ENCODE measurements around the gene OR2C3. TPM values are rescaled to one million over a fixed set of nuclear protein-coding genes. Genes with fewer than 3 reads are reported as not detected.

OR2C3 gene
- total and polyA plus RNA-seq, 8 donors: 0.02 TPM; not detected in 7

DNA sequence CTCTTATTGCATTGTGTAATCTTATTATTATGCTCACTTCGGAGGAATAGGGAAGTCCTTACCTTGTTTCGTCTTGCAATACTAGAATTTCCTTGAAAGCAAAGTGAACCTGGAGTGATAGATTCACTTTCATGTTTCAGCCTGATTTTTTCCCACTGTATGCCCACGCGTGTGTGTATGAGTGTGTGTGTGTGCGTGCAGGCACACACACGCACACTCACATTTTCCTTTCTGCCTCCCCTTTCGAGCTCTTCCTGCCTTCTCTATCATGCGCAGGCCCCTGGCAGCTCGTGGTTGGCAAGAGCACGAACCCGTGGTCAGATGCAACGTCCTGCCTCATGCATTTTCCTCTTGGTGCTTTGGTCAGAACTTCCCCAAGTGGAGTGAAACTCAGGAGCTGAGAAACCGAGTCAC is 12.5 kb upstream of the OR2C3 start, which contains the start of gene GCSAML:
TSS of gene GCSAML (plus strand) at position 366 of the 414 bp plus-strand sequence. CDS start 58 bp downstream, outside the sequence.
- DNase-seq (no peak), ATAC-seq (no peak), FAIRE-seq (no peak)
- Histone ChIP-seq H3K4me3 (no peak within 1 kb of the TSS), H3K27ac (no peak within 1 kb of the TSS), H3K27me3 (no peaks in the 10 kb centered on the region), H3K36me3 (no peaks in the 10 kb centered on the region), H3K4me1 (no peaks in the 10 kb centered on the region), H3K9me3 (no peaks in the 10 kb centered on the region)
- TF ChIP-seq, protein P1, sequence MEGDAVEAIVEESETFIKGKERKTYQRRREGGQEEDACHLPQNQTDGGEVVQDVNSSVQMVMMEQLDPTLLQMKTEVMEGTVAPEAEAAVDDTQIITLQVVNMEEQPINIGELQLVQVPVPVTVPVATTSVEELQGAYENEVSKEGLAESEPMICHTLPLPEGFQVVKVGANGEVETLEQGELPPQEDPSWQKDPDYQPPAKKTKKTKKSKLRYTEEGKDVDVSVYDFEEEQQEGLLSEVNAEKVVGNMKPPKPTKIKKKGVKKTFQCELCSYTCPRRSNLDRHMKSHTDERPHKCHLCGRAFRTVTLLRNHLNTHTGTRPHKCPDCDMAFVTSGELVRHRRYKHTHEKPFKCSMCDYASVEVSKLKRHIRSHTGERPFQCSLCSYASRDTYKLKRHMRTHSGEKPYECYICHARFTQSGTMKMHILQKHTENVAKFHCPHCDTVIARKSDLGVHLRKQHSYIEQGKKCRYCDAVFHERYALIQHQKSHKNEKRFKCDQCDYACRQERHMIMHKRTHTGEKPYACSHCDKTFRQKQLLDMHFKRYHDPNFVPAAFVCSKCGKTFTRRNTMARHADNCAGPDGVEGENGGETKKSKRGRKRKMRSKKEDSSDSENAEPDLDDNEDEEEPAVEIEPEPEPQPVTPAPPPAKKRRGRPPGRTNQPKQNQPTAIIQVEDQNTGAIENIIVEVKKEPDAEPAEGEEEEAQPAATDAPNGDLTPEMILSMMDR (IDR thresholded peaks at IDR 0.05): no peak
- intact Hi-C loops (cut with DNase I): no loop called here
- WGBS, 2 donors: 63 to 75% methylated on average over 13 of the region's 13 CpGs

DNA sequence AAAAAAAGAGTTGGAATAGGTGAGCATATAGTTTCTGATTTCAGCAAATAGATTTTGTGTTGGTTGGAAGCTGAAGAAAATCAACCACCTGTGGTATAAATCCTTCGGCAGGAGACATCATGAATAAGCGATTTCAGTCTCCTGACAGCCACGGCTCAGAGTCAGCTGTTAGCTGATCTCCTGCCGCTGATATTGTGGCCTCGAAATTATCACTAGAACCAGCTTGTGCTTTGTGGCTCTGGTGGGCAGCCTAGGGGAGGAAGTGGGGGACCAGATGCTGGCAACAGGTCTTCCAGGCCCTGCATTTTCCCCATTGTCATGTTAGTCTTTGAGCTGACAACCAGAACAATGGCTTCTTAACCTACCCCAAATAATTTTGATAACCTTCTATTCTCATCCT is 11.9 kb upstream of the OR2C3 start:
- no peaks in the 10 kb centered on the region for H3K4me1 ChIP-seq
- no peak for FAIRE-seq
- H3K27ac ChIP-seq: no peak overlapping the region
- H3K27me3 ChIP-seq: no peaks in the 10 kb centered on the region
- H3K36me3 ChIP-seq: no peaks in the 10 kb centered on the region
- intact Hi-C loops (cut with DNase I): no loop called here
- no peak for DNase-seq
- no peaks in the 10 kb centered on the region for H3K9me3 ChIP-seq
- ATAC-seq: no peak
- WGBS, 2 donors: 41 to 58% methylated on average over 5 of the region's 5 CpGs
- TF ChIP-seq, protein P1 (IDR thresholded peaks at IDR 0.05): no peak
- H3K4me3 ChIP-seq: no peak overlapping the region

DNA sequence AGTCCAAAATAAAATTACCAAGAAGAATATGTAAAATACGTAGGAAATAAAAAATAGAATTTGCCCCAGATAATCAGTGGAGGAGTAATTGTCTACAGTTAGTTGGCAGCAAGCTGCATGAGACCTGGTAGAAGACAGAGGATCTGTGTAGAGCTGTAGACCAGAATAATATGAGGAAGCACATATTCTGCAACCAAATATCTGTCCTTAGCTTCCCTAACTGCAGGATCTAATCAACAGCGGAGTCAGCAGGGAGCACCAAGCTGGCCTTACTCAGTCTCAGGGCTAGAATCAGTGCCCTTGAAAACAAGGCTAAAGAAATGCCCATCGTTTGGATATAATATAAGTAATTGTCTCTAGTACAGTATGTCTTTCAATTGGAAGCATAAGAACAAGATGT is 6.6 kb upstream of the OR2C3 start:
- Histone ChIP-seq H3K9me3 (no peaks in the 10 kb centered on the region), H3K27ac (no peak overlapping the region), H3K27me3 (no peaks in the 10 kb centered on the region), H3K4me1 (no peaks in the 10 kb centered on the region), H3K36me3 (no peaks in the 10 kb centered on the region), H3K4me3 (no peak overlapping the region)
- no peak for ATAC-seq
- intact Hi-C loops (cut with DNase I): no loop called here
- FAIRE-seq: no peak
- 47 to 50% methylated on average over 3 of the region's 3 CpGs for WGBS, 2 donors
- DNase-seq: no peak
- TF ChIP-seq, protein P1 (IDR thresholded peaks at IDR 0.05): no peak

DNA sequence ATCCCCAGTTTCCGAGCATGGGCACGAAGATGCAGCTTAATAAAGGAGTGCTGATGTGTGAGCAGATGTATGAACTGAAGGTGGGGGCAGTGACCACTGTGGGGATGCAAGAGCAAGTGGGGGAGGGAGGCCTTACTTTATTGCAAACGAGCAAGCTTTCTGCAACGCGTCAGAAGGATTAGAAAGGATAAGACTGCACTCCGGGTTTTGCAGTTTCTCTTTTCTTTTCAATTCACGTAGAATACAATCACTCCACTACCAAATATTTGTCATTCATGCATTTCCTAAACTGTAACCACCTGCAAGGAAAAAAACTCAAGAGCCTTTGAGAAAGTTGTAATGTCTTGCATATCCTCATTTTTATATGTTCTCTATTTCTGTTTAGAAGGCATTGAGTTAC is 4.3 kb upstream of the OR2C3 start:
- Histone ChIP-seq H3K27ac (no peak overlapping the region), H3K4me3 (no peak overlapping the region), H3K36me3 (no peaks in the 10 kb centered on the region), H3K27me3 (no peaks in the 10 kb centered on the region), H3K4me1 (no peaks in the 10 kb centered on the region), H3K9me3 (no peaks in the 10 kb centered on the region)
- 33 to 37% methylated on average over 7 of the region's 7 CpGs for WGBS, 2 donors
- ATAC-seq (no peak), DNase-seq (no peak), FAIRE-seq (no peak)
- intact Hi-C loops (cut with DNase I): no loop called here
- TF ChIP-seq, protein P1 (IDR thresholded peaks at IDR 0.05): no peak

DNA sequence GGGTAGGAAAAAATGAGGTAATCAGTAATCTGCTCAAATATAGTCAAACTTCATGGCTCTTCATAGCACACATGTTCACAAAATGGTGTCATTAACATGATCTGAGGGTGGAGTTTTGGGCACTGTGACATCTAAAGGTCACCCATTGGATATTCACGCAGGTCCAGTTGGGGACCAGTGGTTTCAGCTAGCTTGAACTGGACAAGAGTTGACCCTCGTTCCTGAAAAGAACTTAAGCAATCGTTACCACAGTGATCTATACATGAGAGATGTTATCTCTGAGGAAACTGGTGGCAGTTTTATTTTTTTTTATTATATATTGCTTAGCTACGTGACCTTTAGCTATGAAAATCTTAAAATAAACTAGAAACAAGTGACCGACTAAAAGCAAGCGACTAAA is 3.0 kb upstream of the OR2C3 start:
- FAIRE-seq (no peak), ATAC-seq (no peak), DNase-seq (no peak)
- 57 to 70% methylated on average over 6 of the region's 6 CpGs for WGBS, 2 donors
- Histone ChIP-seq H3K4me1 (no peaks in the 10 kb centered on the region), H3K27ac (no peak overlapping the region), H3K4me3 (no peak overlapping the region), H3K9me3 (no peaks in the 10 kb centered on the region), H3K36me3 (no peaks in the 10 kb centered on the region), H3K27me3 (no peaks in the 10 kb centered on the region)
- TF ChIP-seq, protein P1 (IDR thresholded peaks at IDR 0.05): no peak
- intact Hi-C loops (cut with DNase I): no loop called here

Data from pancreas (tissue), 10 donors.